ENCODE data around the gene TERT.

GRCh38 chr5:1235379-1235778, 59.5 kb downstream of the TERT start:
- TF ChIP-seq, protein P1, sequence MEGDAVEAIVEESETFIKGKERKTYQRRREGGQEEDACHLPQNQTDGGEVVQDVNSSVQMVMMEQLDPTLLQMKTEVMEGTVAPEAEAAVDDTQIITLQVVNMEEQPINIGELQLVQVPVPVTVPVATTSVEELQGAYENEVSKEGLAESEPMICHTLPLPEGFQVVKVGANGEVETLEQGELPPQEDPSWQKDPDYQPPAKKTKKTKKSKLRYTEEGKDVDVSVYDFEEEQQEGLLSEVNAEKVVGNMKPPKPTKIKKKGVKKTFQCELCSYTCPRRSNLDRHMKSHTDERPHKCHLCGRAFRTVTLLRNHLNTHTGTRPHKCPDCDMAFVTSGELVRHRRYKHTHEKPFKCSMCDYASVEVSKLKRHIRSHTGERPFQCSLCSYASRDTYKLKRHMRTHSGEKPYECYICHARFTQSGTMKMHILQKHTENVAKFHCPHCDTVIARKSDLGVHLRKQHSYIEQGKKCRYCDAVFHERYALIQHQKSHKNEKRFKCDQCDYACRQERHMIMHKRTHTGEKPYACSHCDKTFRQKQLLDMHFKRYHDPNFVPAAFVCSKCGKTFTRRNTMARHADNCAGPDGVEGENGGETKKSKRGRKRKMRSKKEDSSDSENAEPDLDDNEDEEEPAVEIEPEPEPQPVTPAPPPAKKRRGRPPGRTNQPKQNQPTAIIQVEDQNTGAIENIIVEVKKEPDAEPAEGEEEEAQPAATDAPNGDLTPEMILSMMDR (IDR thresholded peaks at IDR 0.05): no peak
- no peak for TF ChIP-seq POLR2AphosphoS5 (IDR thresholded peaks at IDR 0.05)

Measured in sigmoid colon (tissue), 4 donors.